HAP-1 (cell line): ENCODE measurements around the gene PCBP3.

Experiments
- DNase-seq, 2 experiments: peaks; one replicate each; pipeline ENCODE4 v3.0.0-alpha.2; 2016 to 2020; ENCODE audit warnings: low spot score in 2 of 2
- H3K27me3 ChIP-seq: fragments of 250-450 bp; sonication (Bioruptor Pico); 2 replicates; pipeline ENCODE4 v1.5.1; 2020; ENCODE audit warnings: low read depth, mild to moderate bottlenecking, moderate library complexity
- H3K36me3 ChIP-seq: fragments of 250-450 bp; sonication (Bioruptor Pico); replicated peaks from 2 replicates; pipeline ENCODE4 v1.5.1; 2020; ENCODE audit warnings: mild to moderate bottlenecking
- H3K4me1 ChIP-seq: fragments of 250-450 bp; sonication (Bioruptor Pico); 2 replicates; pipeline ENCODE4 v1.5.1; 2020; ENCODE audit warnings: mild to moderate bottlenecking
- H3K4me3 ChIP-seq: fragments of 250-450 bp; sonication (Bioruptor Pico); 2 replicates; pipeline ENCODE4 v1.5.1; 2020; ENCODE audit warnings: mild to moderate bottlenecking, moderate library complexity
- H3K9me3 ChIP-seq: fragments of 250-450 bp; sonication (Bioruptor Pico); 2 replicates; pipeline ENCODE4 v1.5.1; 2020; ENCODE audit warnings: mild to moderate bottlenecking, moderate library complexity
- in situ Hi-C: fragments of 300-500 bp; cut with MboI; formaldehyde crosslinking; loops from 3 replicates; pipeline ENCODE4 v1.14.3; 2020; ENCODE audit warnings: low sequenced_read_pairs, inconsistent platforms, mixed read lengths

The PCBP3 gene

DNA sequence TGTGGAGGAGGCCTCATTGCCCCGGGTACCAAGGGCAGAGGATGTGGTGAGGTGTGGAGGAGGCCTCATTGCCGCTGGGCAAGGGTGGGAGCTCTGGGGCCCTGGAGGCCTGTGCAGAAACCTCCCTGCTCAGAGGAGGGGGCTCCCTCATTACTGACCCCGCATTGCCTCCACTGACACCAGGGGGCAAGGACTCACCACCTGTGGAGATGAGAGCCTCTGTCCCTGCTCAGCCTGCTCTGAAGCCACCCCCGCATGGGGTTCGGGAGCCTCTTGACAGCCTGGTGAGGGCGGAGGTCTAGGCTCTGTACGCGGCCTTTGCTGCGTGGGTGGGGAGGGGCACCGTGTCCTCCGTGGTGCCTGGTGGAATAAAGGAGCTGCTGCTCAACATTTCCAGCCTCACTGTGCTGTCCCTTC, 243.1 kb downstream of the PCBP3 start:
- in situ Hi-C loops: no loop called here
- Histone ChIP-seq H3K27me3 (no peaks in the 10 kb centered on the region), H3K36me3 (no peaks in the 10 kb centered on the region), H3K4me1 (peaks cover 6% of the 10 kb centered on the region; the same call in 1 of the 2 replicates), H3K9me3 (no peaks in the 10 kb centered on the region), H3K4me3 (no peak overlapping the region)
- DNase-seq: no peak

DNA sequence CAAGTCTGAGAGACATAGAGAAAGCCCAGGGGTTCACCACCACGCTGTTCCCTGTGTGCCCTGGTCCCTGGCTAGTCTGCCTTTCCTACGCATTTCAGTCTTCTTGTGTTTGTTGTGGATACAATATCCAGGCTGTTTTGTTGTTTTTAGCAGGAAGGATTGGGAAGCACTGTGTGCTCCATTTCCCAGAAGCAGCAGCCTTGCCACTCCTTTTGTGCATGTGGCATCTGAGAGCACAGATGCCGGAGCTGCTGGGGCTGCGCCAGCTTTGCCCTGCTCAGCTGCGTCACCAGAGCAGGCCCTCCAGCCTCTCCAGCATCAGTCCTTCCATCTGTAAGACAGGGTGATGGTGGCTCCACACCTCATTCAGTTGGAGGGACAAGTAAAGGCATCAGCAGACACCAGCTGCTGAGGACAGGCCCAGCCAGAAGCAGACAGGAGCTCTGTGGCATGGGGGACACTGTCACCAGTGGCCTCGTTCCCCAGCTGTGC, 243.6 kb downstream of the PCBP3 start:
- in situ Hi-C loops: no loop called here
- no peaks in the 10 kb centered on the region for H3K36me3 ChIP-seq
- H3K4me1 ChIP-seq: peaks cover under 1% of the 10 kb centered on the region; the same call in 1 of the 2 replicates
- no peaks in the 10 kb centered on the region for H3K27me3 ChIP-seq
- H3K9me3 ChIP-seq: no peaks in the 10 kb centered on the region
- H3K4me3 ChIP-seq: no peak overlapping the region
- DNase-seq: no peak

DNA sequence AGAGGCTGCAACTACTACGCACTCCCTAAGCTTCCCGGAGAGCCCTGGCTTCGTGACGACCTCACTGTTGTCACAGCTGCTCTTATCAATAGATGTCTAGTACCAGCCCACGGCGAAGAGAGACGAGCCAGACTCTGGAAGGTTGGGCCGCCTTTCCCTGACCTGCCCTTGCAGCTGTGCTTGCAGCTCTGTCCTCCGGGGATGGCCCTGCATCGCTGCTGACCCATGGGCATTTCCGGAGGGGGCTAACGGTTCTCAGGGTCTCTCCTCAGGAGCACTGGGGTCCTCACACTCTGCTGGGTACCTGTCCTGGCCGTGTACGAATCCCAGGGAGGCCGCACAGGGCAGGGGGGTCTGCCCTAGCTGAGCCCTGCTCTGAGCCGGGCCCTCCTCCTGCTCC, 244.3 kb downstream of the PCBP3 start:
- Histone ChIP-seq H3K4me1 (no peaks in the 10 kb centered on the region), H3K27me3 (no peaks in the 10 kb centered on the region), H3K9me3 (no peaks in the 10 kb centered on the region), H3K4me3 (no peak overlapping the region), H3K36me3 (no peaks in the 10 kb centered on the region)
- in situ Hi-C loops: no loop called here
- DNase-seq: no peak

DNA sequence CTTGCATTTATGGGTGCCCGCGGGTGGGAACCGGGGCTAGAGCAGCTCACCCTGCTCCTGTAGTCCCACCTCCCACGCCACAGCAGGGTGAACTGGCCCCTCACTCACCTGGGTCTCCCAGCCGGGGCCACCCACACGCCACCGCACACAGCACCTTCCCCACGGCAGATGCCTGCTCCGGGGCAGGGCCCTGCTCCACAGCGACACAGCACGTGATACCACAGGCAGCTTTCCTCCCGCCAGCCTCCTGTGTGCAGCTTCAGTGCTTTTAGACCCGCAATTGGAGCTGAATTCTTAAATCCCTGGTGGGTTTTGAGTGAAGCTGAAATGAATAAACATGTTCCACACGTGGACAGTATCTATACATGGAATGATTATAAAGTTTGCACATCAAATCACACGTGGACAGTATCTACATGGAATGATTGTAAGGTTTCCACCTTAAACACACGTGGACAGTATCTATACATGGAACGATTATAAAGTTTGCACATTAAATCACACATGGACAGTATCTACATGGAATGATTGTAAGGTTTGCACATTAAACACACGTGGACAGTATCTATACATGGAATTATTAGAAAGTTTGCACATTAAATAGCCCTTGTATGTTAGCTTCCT, 245.0 kb downstream of the PCBP3 start:
- H3K4me1 ChIP-seq: no peaks in the 10 kb centered on the region
- H3K9me3 ChIP-seq: no peaks in the 10 kb centered on the region
- no peaks in the 10 kb centered on the region for H3K27me3 ChIP-seq
- H3K36me3 ChIP-seq: no peaks in the 10 kb centered on the region
- no peak for DNase-seq
- no peak overlapping the region for H3K4me3 ChIP-seq
- in situ Hi-C loops: no loop called here

DNA sequence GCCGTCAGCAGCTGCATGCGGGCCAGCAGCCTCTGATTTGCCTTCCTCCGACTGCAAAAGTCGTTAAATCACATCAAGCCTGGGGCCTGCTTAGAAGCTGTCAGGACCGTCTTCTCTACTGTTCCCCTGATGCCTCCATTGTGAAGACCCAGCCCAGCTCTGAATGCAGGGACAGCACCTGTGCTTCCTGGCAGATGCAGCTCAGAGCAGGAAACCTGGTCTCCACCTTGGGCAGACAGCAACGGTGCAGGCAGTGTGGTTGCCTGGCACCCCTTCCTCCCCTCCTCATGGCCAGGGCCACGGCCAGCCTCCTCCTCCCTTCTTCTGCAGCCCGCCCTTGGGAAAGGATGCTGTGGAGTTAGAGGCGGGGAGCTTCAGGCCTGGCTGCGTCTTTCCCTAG, 245.7 kb downstream of the PCBP3 start:
- H3K36me3 ChIP-seq: no peaks in the 10 kb centered on the region
- H3K27me3 ChIP-seq: no peaks in the 10 kb centered on the region
- in situ Hi-C loops: no loop called here
- H3K4me3 ChIP-seq: no peak overlapping the region
- no peaks in the 10 kb centered on the region for H3K9me3 ChIP-seq
- DNase-seq: no peak
- H3K4me1 ChIP-seq: no peaks in the 10 kb centered on the region

DNA sequence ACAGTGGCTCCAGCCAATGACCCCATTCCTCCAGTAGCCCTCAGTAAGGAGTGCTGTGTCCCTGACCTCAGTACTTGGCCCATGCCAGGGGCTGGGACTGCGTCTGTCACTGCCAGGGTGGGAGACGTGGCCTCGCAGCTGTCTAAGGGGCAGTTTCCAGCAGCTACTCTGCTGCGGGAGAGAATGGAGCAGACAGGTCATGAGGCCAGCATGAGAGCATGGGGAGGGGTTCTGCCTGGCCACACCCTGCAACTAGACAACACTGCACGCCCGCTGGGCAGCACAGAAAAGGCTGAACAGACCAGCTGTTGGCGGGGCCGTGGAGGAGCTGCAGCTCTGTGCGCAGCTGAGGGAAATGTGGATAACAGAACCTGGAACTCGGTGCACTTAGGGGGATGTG, 246.4 kb downstream of the PCBP3 start:
- H3K9me3 ChIP-seq: no peaks in the 10 kb centered on the region
- in situ Hi-C loops: no loop called here
- H3K4me3 ChIP-seq: no peak overlapping the region
- H3K4me1 ChIP-seq: no peaks in the 10 kb centered on the region
- H3K27me3 ChIP-seq: no peaks in the 10 kb centered on the region
- H3K36me3 ChIP-seq: no peaks in the 10 kb centered on the region
- DNase-seq: peak in 1 of 2 experiments; percentile 21

DNA sequence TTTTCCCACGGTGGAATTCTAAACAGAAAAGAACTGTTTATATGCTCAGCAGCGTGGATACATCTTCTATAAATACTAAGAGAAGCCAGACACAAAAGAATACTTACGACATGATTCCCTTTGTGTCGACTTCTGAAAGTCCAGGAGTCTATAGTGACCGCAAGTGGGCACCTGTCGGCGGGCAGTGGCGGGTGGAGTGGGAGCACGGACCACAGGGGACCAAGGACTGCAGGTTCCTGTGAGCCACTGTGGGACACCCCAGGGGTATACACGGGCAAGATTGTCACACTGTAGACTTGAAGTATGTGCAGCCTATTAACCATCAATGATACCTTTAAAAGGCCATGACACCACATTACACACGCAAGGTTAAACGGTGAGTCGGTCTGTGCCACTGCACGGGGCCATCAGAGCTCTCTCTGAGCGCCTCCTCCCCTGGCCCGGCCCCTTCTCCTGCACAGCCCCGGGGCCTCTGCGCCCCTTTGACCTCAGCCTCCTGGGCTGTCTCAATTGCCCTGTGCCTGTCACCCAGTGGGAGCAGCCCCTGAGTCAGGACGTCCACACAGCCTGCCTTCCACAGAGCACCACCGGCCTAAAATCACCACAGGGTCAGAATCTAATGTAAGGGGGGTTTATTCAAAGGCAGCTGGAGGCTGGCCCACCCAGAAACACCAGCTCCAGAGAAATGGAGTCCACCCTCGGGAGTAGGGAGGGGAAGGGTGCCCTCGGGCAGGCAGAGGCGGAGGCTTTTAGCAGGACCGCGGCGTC, 248.0 kb downstream of the PCBP3 start:
- Histone ChIP-seq H3K9me3 (no peaks in the 10 kb centered on the region), H3K36me3 (no peaks in the 10 kb centered on the region), H3K4me3 (no peak overlapping the region), H3K27me3 (no peaks in the 10 kb centered on the region), H3K4me1 (no peaks in the 10 kb centered on the region)
- no peak for DNase-seq
- in situ Hi-C loops: no loop called here

DNA sequence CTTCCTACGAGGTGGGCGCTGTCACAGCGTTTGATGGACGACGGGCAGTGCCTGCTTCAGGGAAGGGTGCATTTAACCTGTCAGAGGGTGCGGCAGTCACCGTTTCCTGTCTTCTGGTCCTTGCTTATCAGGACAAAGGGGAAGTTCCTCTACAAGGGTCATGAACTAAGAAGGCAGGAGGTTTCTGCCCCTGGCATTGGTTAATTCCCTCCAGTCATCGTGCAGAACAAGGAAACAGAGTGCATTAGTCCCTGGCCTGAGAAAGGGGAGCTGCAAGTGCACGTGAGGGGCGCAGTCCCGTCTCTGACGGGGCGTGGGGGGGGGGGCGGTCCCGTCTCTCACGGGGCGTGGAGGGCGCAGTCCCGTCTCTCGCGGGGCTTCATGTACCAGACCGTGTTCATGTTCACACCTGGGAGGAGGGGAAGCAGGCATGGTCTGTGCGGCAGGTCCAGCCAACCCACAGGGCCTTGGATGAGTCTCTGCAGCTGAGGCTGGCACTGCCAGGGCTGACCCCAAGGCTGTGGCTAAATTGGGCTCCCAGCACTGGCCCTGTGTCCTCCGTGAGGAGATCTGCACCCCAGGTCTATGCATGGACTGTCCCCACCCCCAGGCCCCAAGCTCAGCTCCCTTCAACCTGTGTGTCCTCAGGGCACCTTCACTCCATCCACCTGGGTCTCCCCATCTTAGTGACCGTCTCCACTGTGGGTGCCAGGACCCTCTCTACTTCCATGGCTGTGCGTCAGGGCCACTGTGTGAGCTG, 248.8 kb downstream of the PCBP3 start:
- no peak overlapping the region for H3K4me3 ChIP-seq
- no peaks in the 10 kb centered on the region for H3K9me3 ChIP-seq
- in situ Hi-C loops: no loop called here
- no peaks in the 10 kb centered on the region for H3K36me3 ChIP-seq
- H3K27me3 ChIP-seq: no peaks in the 10 kb centered on the region
- no peak for DNase-seq
- H3K4me1 ChIP-seq: no peaks in the 10 kb centered on the region

DNA sequence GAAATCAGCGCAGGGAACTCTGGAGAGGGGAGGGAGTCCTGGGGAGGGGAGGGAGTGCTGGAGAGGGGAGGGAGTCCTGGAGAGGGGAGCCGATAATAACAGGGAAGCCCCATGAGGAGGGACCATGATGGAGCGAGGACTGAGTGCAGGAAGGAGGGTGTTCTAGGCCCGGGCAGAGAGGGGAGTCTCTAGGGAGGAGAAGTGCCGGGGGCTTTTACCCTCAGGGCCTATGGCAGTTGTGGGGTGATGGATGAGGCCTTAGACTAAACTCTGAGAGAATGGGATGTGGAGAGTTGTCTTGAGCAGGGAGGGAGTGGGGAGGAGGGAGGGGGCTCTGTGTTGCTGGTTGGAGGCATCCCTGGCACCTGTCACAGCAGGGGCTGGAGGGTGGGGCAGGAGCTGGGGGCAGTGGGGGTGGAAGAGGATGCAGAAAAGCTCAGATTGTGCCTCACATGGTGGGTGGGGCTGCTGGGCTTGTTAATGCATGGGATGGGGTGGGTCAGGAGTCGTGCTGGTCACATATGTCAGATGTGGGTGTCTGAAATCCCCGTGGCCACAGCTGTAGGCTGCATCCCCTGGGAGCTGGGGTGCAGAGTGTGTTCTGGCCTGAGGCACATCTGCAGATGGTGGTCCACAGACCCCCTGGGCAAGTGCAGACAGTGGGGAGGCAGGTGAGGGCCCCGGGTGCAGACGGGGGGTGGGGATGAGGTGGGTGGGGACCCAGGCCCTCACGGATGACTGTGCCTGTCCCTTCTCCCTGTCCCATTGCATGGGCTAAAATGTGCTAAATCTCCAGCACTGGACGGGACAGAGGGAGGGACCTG, 249.6 kb downstream of the PCBP3 start:
- in situ Hi-C loops: no loop called here
- Histone ChIP-seq H3K36me3 (no peaks in the 10 kb centered on the region), H3K9me3 (no peaks in the 10 kb centered on the region), H3K4me1 (no peaks in the 10 kb centered on the region), H3K4me3 (no peak overlapping the region), H3K27me3 (no peaks in the 10 kb centered on the region)
- DNase-seq: no peak

DNA sequence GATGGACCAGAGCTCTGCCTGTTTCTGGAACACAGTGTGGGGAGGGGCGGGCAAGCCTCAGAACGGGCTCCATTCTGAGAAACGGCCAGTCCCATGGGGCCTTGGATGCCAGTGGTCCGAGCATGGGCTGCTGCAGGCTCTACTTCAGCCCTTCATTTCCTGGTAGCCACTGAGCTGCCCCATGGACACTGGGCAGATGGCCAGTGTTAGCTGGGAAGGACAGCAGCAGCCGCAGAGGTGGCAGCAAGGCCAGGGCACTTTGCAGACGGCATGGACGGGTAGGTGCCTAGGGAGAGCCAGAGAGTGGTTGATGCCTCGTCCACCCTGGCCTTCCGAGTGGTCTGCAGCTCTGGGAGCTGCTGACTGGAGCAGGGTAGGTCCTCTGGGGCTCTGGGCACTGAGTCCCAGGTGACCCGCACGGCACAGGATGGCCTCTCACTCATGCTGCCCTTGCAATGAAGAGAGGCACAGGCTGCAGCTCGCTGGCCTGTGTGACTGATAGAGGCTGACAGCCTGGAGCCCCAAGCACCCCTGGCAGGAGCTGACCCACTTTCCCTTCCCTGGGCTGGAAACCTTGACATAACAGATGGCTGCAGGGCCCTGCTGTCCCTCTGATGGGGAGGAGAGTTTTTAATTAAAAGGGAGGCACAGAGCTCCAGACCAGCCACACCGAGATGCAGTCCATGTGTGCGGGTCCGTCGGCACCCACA, 250.4 kb downstream of the PCBP3 start:
- H3K27me3 ChIP-seq: no peaks in the 10 kb centered on the region
- no peaks in the 10 kb centered on the region for H3K36me3 ChIP-seq
- no peak overlapping the region for H3K4me3 ChIP-seq
- no peaks in the 10 kb centered on the region for H3K9me3 ChIP-seq
- no peak for DNase-seq
- no peaks in the 10 kb centered on the region for H3K4me1 ChIP-seq
- in situ Hi-C loops: no loop called here

DNA sequence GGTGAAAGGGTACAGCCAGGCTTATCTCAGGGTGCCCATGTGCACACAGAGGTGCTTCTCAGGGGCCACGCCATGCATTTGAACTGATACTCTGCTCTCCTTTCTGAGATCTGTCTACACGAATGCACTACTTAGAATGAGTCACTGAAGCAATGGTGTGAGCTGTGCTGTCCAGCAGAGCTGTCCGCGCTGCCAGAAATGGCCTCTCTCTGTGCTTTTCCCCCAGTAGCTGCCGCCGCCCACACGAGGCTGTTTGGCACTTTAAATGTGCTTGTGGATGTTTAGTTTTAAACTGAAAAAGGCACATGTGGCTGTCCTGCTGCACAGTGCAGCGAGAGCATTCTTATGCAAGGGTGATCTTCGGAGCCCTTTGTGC, 250.9 kb downstream of the PCBP3 start:
- DNase-seq: no peak
- Histone ChIP-seq H3K4me1 (no peaks in the 10 kb centered on the region), H3K9me3 (no peaks in the 10 kb centered on the region), H3K36me3 (no peaks in the 10 kb centered on the region), H3K27me3 (no peaks in the 10 kb centered on the region), H3K4me3 (no peak overlapping the region)
- in situ Hi-C loops: no loop called here

DNA sequence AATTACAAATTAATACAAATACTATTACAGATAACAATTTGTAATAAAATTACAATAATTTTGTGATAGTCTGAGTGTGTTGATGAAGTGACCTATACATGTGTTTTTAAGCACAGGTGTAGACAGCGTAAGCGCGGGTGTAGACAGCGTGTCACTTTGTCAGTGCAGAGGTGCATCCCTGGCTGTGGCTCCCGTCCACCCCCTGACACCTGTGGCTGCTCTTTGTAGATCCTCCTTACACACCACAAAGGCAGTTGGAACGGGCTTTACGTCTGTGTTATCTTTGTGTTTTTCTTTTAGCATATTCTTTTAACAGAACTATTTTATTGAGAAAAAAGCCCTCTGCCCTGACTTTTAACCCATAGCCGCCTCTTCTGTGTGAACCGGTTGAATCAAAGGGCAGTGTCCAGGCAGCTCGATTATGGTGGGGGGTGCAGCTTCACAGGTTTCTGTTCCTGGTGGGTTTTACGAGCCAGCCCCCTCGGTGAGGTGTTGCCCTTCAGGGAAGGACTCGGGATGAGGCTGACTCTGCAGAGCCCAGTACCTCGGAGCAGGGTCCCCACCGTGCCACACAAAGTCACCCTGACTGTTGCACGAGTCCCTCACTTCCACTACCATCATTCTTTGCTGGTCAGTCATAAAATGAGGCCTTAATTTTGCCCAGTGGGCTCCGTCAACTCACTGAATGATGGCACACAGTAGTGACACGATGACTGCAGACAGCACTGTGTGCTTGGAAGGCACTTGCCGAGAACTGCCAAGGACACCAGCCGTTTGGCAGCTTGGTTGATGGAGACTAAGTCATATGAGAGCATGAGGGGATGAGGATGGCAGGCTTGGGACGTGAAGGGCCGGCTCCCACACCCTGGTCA, 251.6 kb downstream of the PCBP3 start:
- Histone ChIP-seq H3K27me3 (no peaks in the 10 kb centered on the region), H3K4me3 (no peak overlapping the region), H3K4me1 (no peaks in the 10 kb centered on the region), H3K9me3 (no peaks in the 10 kb centered on the region), H3K36me3 (no peaks in the 10 kb centered on the region)
- no peak for DNase-seq
- in situ Hi-C loops: no loop called here
